Heart left ventricle (tissue), 16 donors: Measurements from ENCODE around the gene SERTAD2. TPM values are rescaled to one million over a fixed set of nuclear protein-coding genes. Genes with fewer than 3 reads are reported as not detected.

Experiments used
- ATAC-seq, 4 donors: fragments of 200-7000 bp; cut with Tn5 transposase; one replicate each; pipeline ENCODE4 v1.9.1; 2020 to 2022; ENCODE audit warnings: moderate library complexity in 4 of 4, mild to moderate bottlenecking in 3 of 4, moderate number of reproducible peaks in 1 of 4
- DNase-seq, 5 donors: peaks; one replicate each; pipeline ENCODE4 v3.0.0-alpha.2; 2020
- H3K27ac ChIP-seq, 12 donors: fragments of 200-600 bp; sonication (generic) in 4 of 12; one replicate each; pipeline versions ENCODE4 v1.5.0 to v1.8.0; 2016 to 2022; ENCODE audit warnings: mild to moderate bottlenecking in 2 of 12
- H3K27me3 ChIP-seq, 9 donors: fragments of 200-600 bp; sonication (generic) in 2 of 9; one replicate each; pipeline versions ENCODE4 v1.5.1 to v1.8.0; 2016 to 2022; ENCODE audit warnings: mild to moderate bottlenecking in 3 of 9
- H3K36me3 ChIP-seq, 9 donors: fragments of 200-600 bp; sonication (generic) in 2 of 9; one replicate each; pipeline versions ENCODE4 v1.5.0 to v1.8.0; 2018 to 2022; ENCODE audit warnings: mild to moderate bottlenecking in 2 of 9
- H3K4me1 ChIP-seq, 12 donors: fragments of 200-600 bp; sonication (generic) in 4 of 12; one replicate each; pipeline versions ENCODE4 v1.5.0 to v1.8.0; 2016 to 2022; ENCODE audit warnings: mild to moderate bottlenecking in 3 of 12
- H3K4me3 ChIP-seq, 12 donors: fragments of 200-600 bp; sonication (generic) in 4 of 12; one replicate each; pipeline versions ENCODE4 v1.5.0 to v1.8.0; 2017 to 2022; ENCODE audit warnings: mild to moderate bottlenecking in 9 of 12, moderate library complexity in 4 of 12
- H3K9me3 ChIP-seq, 12 donors: fragments of 200-600 bp; sonication (generic) in 4 of 12; one replicate each; pipeline versions ENCODE4 v1.5.0 to v1.8.0; 2016 to 2022; ENCODE audit warnings: mild to moderate bottlenecking in 1 of 12
- POLR2A ChIP-seq, 2 donors: fragments of 450-650 bp; IDR thresholded peaks; one replicate each; pipeline ENCODE4 v1.6.1; 2017; ENCODE audit warnings: antibody characterized with exemption in 2 of 2, mild to moderate bottlenecking in 2 of 2, moderate library complexity in 2 of 2
- WGBS, 4 donors: extraction: QIAGEN DNeasy Blood & Tissue Kit in 2 of 4; methylation state at CpG; one replicate each; pipeline versions ENCODE4 v1.1.5 to v1.1.7; 2013 to 2018; 5-methylcytosine and 5-hydroxymethylcytosine counted together
- intact Hi-C, 10 donors: fragments of 100-400 bp; cut with DNase I; formaldehyde crosslinking; loops; one replicate each; pipeline versions ENCODE4 v1.11.1 to v1.14.2; 2022
- polyA plus RNA-seq, 2 donors: library from polyadenylated mRNA; stranded (reverse); fragments of 200-250 nt; gene quantifications; one replicate each; pipeline ENCODE4 v1.2.3, GENCODE V29; 2013
- total RNA-seq, 9 donors: library from RNA; depleted of rRNA in 2 of 9; stranded (reverse); fragments of >200 nt in 2 of 9; fragmentation: NEBNext Ultra II Directional in 3 of 9; extraction: Animal tissue kit (Norgen Biotek cat#: 25700) in 3 of 9; gene quantifications; one replicate each; pipeline versions ENCODE4 v1.1.0 to v1.2.4, GENCODE V29; 2016 to 2023
- TF ChIP-seq, protein P1 (sequence below), 12 donors: fragments of 200-600 bp; sonication (generic) in 4 of 12; IDR thresholded peaks; one replicate each; pipeline versions ENCODE4 v1.5.0 to v1.8.0; 2018 to 2022; ENCODE audit warnings: antibody characterized with exemption in 12 of 12, mild to moderate bottlenecking in 5 of 12
- donor health status: ischemic (EF 13 %, LVEDD 7.1; RV severe dilation, severe dysfunction).
- donor health status: healthy with polysubstance abuse.
- donor health status: DM: no; HTN: yes; CAD: no.
- donor health status: DM: no; HTN: no; CAD: no.
- donor health status: ischemic (EF 25% LVEDD 6.9; RV normal size, moderate dysfunction).
- donor health status: ischemic (EF 25% LVEDD 5.7; RV mildly dilated, moderate dysfunction).
- donor health status: healthy.
- donor health status: DM: yes; HTN: yes; CAD: no.
- donor health status: ischemic (EF 35%, LVEDD 5.7; RV mildly dilated, moderate dysfunction).
- donor health status: nonischemic (EF 11% LVEDD 7.7; RV severe dilation, severe dysfunction).
- donor health status: DM: yes; HTN: yes; CAD: no.
- donor health status: PGD.
- donor health status: ischemic (EF 29% LVEDD 5.4; RV normal size, mild dysfunction).
- donor health status: nonischemic (EF 23%, LVEDD 6.1; RV moderate dilation, normal function).

Gene SERTAD2
- total and polyA plus RNA-seq, 11 donors, result 5.1 to 21.6 (median 15.5) TPM

DNA sequence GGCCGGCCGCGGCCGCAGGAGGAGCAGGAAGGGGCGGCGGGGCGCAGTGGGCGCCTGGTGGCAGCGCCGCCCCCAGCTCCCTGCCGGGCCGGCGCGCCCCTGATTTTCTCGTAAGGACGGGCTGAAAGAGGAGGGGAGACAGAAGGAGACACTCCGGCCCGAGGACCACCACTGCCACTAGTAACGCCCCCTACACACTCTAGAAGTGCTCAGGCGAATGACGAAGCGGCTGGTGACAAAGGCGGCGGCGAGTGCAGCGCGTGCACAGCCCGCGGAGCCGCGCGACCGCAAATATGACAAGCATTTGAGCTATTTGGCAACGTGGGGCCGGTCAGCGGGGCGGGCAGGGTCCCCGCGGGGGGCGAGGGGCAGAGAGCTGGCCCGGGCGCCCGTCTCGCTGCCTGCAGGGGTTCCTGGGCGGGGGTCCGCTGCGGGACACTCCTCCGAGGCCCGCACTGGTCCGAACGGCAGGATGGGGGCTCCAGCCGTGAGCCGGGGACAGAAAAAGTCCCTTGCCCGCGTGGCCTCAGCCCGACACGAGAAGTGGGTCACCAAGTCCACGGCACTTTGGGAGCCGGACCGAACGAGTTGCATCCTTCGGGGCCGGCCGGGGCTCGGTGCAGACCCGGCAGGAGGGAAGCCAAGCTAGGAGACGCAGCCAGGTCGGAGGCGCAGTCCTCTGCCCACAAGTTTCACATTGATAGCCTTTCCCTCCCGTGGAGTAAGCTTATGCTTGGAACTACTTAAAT lies 524 bp upstream of the SERTAD2 start:
- peak; percentile 29 to 68 (median 56) for ATAC-seq

GRCh38 chr2:64652231-64653108 lies 1.2 kb downstream of the SERTAD2 start:
- Histone ChIP-seq H3K9me3 (no peaks in the 10 kb centered on the region), H3K4me3 (peak overlapping the region; percentile 74 to 95 (median 90)), H3K27me3 (no peaks in the 10 kb centered on the region), H3K27ac (peak overlapping the region; percentile 94 to 100 (median 99)), H3K36me3 (no peaks in the 10 kb centered on the region), H3K4me1 (peaks cover 0 to 60% (median 47%) of the 10 kb centered on the region in 12 donors)
- intact Hi-C loops, result loop anchor here in 9 of 10 donors (1.0 to 10.0 kb wide), 11 partner anchors 65 to 782 kb away; partner anchors contain the start of genes AFTPH (in 1 of the 9) and SPRED2 (in 1 of the 9)
- TF ChIP-seq, protein P1, sequence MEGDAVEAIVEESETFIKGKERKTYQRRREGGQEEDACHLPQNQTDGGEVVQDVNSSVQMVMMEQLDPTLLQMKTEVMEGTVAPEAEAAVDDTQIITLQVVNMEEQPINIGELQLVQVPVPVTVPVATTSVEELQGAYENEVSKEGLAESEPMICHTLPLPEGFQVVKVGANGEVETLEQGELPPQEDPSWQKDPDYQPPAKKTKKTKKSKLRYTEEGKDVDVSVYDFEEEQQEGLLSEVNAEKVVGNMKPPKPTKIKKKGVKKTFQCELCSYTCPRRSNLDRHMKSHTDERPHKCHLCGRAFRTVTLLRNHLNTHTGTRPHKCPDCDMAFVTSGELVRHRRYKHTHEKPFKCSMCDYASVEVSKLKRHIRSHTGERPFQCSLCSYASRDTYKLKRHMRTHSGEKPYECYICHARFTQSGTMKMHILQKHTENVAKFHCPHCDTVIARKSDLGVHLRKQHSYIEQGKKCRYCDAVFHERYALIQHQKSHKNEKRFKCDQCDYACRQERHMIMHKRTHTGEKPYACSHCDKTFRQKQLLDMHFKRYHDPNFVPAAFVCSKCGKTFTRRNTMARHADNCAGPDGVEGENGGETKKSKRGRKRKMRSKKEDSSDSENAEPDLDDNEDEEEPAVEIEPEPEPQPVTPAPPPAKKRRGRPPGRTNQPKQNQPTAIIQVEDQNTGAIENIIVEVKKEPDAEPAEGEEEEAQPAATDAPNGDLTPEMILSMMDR (IDR thresholded peaks at IDR 0.05), result no peak
- no peak for TF ChIP-seq POLR2A (IDR thresholded peaks at IDR 0.05)
- WGBS, 4 donors, result 6 to 10% (median 7%) methylated on average over 19 of the region's 19 CpGs
- ATAC-seq (peak; percentile 17 to 41 (median 41)), DNase-seq (peak in 3 of 5 donors; percentile 44 to 64 (median 48))

More for the DNA sequence above, 524 bp upstream of the SERTAD2 start:
- DNase-seq, result peak; percentile 76 to 89 (median 80)
- peak overlapping the region; percentile 50 to 95 (median 88) for H3K4me3 ChIP-seq
- no peaks in the 10 kb centered on the region for H3K9me3 ChIP-seq
- 0 to 1% (median 0%) methylated on average over 41 to 70 of the region's 70 CpGs for whole genome bisulfite sequencing, 4 donors
- intact Hi-C loops, result loop anchor here (1.0 to 10.0 kb wide), 9 partner anchors 67 to 781 kb away; partner anchors contain the start of genes AFTPH (in 1 of the 10) and SPRED2 (in 1 of the 10)
- peaks cover 0 to 62% (median 36%) of the 10 kb centered on the region in 12 donors for H3K4me1 ChIP-seq
- H3K27ac ChIP-seq, result peak overlapping the region; percentile 86 to 100 (median 99)
- TF ChIP-seq, protein P1 (IDR thresholded peaks at IDR 0.05), result no peak
- peak; percentile 78 to 83 for TF ChIP-seq POLR2A (IDR thresholded peaks at IDR 0.05)
- H3K36me3 ChIP-seq, result no peaks in the 10 kb centered on the region
- H3K27me3 ChIP-seq, result no peaks in the 10 kb centered on the region

DNA sequence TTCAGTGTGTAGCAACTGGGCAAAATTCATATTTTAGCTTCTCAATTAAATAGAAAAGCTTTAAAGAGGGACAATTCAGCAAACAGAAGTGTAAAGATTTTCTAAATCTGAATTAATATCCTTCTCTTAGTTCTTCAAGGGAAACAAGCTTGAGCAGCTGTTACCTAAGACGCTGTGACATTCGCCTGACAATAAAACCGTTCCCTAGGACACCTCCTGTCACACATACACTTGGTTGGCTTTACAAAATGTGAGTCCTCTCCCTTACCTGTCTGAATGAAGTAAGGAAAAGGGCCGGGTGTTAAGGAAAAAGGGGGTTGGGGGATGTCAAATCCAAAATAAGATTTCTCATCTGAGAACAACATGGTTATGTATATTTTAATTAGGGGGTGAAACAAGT lies 2.1 kb downstream of the SERTAD2 start:
- peak overlapping the region in 5 of 12 donors; percentile 76 to 93 (median 91) for H3K4me3 ChIP-seq

More for the DNA sequence above, 2.1 kb downstream of the SERTAD2 start:
- ATAC-seq (no peak), DNase-seq (no peak)
- no peaks in the 10 kb centered on the region for H3K27me3 ChIP-seq
- intact Hi-C loops, result loop anchor here in 8 of 10 donors (2.0 to 10.0 kb wide), 7 partner anchors 64 to 783 kb away; partner anchors contain the start of genes AFTPH (in 1 of the 8) and SPRED2 (in 1 of the 8)
- no peak for TF ChIP-seq POLR2A (IDR thresholded peaks at IDR 0.05)
- TF ChIP-seq, protein P1 (IDR thresholded peaks at IDR 0.05), result no peak
- H3K9me3 ChIP-seq, result no peaks in the 10 kb centered on the region
- peaks cover 0 to 69% (median 55%) of the 10 kb centered on the region in 12 donors for H3K4me1 ChIP-seq
- H3K27ac ChIP-seq, result peak overlapping the region in 9 of 12 donors; percentile 96 to 100 (median 99)
- H3K36me3 ChIP-seq, result no peaks in the 10 kb centered on the region
- WGBS, 4 donors, result 37 to 53% (median 43%) methylated on average over 4 of the region's 4 CpGs
